Body of pancreas (tissue), 4 donors: ENCODE measurements around the gene MED10.
"Not testable (repeated sequence)": the region's sequence is repeated elsewhere in the genome, so short reads cannot be mapped to it uniquely, and the experiment has no call there.

ENCODE experiments used
- POLR2A ChIP-seq, 3 donors: fragments of 450-650 bp; IDR thresholded peaks; one replicate each; pipeline ENCODE4 v1.6.1; 2016; ENCODE audit warnings: antibody characterized with exemption in 3 of 3, mild to moderate bottlenecking in 2 of 3
- TF ChIP-seq, protein P1 (sequence below), 7 experiments: fragments of 450-650 bp in 4 of 7; fragments of 200-600 bp in 3 of 7; sonication (generic) in 3 of 7; IDR thresholded peaks; one replicate each; pipeline ENCODE4 v1.5.1; 2016 to 2019; ENCODE audit warnings: antibody characterized with exemption in 7 of 7

DNA sequence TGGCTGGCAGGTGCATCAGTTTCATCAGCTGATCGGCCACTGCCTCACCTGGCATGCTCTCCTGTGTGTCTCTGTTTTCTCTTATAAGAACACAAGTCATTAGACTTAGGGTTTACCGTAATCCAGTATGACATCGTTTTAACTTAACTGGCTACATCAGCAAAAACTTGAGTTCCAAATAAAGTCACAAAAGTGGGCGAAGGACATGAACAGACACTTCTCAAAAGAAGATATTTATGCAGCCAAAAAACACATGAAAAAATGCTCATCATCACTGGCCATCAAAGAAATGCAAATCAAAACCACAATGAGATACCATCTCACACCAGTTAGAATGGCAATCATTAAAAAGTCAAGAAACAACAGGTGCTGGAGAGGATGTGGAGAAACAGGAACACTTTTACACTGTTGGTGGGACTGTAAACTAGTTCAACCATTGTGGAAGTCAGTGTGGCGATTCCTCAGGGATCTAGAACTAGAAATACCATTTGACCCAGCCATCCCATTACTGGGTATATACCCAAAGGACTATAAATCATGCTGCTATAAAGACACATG lies 14.8 kb downstream of the MED10 start:
- TF ChIP-seq, protein P1, sequence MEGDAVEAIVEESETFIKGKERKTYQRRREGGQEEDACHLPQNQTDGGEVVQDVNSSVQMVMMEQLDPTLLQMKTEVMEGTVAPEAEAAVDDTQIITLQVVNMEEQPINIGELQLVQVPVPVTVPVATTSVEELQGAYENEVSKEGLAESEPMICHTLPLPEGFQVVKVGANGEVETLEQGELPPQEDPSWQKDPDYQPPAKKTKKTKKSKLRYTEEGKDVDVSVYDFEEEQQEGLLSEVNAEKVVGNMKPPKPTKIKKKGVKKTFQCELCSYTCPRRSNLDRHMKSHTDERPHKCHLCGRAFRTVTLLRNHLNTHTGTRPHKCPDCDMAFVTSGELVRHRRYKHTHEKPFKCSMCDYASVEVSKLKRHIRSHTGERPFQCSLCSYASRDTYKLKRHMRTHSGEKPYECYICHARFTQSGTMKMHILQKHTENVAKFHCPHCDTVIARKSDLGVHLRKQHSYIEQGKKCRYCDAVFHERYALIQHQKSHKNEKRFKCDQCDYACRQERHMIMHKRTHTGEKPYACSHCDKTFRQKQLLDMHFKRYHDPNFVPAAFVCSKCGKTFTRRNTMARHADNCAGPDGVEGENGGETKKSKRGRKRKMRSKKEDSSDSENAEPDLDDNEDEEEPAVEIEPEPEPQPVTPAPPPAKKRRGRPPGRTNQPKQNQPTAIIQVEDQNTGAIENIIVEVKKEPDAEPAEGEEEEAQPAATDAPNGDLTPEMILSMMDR (IDR thresholded peaks at IDR 0.05): not testable (repeated sequence)
- not testable (repeated sequence) for TF ChIP-seq POLR2A (IDR thresholded peaks at IDR 0.05)
